Activated CD8-positive, alpha-beta memory T cell treated with anti-CD3 and anti-CD28 coated beads for 48 hours (primary cell): ENCODE results near the gene ZBTB8A.
"Not testable (repeated sequence)": the region's sequence is repeated elsewhere in the genome, so short reads cannot be mapped to it uniquely, and the experiment has no call there.

Source experiments
- DNase-seq, 3 experiments: peaks; one replicate each; pipeline ENCODE4 v3.0.0-alpha.2; 2020; ENCODE audit warnings: low read depth in 2 of 3, low spot score in 2 of 3

Gene ZBTB8A

DNA sequence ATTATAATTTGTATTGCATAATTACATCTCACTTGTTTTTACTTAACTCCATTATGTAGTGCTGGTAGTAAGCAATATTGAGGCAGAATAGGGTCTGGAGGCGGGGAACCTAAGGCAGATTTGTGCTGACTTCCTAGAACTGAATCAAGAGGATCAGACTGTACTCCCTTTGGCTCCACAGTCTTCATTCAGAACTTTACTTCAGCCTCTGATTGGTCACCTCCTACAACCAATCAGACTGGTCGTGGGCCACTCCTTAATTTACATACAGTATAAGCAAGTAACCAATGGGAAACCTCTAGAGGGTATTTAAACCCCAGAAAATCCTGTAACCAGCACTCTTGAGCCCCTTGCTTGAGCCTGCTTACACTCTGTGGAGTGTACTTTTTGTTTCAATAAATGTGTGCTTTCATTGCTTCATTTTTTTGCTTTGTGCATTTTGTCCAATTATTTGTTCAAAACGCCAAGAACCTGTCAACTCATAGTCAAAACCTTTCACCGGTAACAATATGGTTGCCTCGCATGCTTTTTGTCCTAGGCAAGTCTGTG is 79.5 kb downstream of the ZBTB8A start:
- DNase-seq = no peak

DNA sequence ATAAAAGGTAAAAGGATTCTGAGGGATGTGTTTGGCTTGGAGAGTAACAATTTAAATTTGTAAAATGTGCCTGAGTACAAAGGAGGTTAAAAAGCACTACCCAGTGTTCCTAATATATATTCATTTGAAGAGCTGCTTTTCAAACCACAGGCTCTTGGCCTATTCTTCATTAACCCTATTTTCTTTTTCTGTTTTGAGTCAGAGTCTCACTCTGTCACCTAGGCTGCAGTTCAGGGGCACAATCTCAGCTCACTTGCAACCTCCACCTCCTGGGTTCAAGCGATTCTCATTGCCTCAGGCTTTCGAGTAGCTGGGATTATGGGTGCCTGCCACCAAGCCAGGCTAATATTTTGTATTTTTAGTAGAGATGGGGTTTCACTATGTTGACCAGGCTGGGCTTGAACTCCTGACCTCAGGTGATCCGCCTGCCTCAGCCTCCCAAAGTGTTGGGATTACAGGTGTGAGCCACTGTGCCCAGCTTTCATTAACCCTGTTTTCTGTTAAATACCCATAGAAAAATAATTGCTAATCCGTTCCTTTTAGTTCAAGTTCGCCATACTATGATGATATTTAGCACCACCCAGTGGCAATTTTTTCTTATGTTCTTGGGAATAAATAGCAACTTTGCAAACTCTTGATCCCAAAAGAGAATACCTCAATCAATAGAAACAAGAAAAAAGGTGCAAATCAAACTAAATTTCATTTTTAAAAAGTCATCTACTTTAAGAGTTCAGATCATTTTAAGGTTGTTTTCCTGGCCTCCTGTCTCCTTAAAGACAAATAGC is 80.7 kb downstream of the ZBTB8A start:
- DNase-seq = no peak

DNA sequence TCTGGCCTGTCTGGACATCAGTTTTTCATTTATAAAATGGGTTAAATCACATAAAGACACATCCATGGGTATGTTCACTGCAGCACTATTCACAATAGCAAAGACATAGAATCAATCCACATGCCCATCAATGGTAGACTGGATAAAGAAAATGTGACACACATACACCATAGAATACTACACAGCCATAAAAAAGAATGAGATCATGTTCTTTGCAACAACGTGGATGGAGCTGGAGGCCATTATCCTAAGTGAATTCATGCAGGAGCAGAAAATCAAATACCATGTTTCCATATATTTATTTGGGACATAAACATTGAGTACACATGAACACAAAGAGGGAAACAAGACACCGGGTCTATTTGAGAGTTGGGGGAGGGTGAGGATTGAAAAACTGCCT is 83.0 kb downstream of the ZBTB8A start:
- no peak for DNase-seq

DNA sequence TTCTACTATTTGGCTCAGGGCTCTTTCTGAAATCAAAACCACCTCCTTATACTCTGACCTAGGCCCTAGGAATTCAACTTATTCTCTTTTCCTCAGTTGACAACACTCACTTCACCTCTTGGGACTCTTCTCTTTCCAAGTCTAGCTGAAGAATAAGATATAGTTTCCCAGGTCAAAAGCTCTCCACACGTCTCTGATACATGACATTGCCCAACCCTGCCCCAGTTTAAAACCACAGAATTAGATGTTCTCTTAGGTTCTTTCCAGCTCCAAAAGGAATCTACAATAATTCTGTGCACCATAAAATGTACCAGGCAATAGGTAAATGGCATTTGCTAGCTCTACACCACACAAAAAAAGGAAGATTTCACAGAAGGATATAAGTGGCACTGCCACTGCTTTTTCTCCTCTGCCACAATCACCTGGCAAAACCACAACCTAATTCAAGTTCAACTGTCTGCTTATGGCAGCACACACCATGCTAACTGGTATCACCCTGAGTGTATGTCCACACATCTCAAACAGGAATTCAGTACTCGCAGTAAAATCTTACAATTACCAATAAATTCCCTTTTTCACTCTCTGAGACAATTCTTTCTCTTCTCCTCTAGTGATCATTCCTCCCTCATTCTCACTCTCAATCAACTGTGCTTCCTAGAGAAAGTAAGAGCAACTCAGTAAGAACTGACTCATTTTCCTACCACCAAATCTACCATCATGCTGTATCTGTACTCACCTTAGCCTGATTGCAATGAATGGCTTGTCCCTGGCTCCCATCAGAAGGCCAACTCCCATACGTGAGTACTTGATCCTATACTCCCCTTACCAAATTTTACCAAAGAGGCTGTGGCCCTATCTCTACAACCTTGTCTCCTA is 83.8 kb downstream of the ZBTB8A start:
- no peak for DNase-seq

DNA sequence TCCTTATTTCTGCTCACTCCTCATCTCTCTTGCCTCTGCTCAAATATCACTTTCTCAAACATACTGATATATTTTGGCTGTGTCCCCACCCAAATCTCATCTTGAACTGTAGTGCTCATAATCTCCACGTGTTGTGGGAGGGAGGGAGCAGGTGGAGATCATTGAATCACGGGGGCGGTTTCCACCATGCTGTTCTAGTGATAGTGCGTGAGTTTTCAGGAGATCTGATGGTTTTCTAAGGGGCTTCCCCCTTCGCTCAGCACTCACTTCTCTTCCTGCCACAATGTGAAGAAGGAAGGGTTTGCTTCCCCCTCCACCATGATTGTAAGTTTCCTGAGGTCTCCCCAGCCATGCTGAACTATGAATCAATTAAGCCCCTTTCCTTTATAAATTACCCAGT is 84.5 kb downstream of the ZBTB8A start:
- no peak for DNase-seq

DNA sequence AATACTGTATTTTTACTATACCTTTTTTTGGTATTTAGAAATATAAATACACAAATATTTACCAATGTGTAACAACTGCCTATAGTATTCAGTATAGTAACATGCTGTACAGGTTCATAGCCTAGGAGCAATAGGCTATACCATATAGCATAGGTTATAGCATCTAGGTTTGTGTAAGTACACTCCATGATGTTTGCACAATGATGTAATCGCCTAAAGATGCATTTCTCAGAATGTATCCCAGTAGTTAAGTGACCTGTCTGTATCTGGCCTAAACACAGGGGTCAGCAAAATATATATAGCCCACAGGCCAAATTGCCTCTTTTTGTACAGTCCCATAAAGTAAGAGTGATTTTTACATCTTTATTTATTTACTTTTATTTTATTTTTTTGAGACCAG is 86.9 kb downstream of the ZBTB8A start:
- DNase-seq = no peak

DNA sequence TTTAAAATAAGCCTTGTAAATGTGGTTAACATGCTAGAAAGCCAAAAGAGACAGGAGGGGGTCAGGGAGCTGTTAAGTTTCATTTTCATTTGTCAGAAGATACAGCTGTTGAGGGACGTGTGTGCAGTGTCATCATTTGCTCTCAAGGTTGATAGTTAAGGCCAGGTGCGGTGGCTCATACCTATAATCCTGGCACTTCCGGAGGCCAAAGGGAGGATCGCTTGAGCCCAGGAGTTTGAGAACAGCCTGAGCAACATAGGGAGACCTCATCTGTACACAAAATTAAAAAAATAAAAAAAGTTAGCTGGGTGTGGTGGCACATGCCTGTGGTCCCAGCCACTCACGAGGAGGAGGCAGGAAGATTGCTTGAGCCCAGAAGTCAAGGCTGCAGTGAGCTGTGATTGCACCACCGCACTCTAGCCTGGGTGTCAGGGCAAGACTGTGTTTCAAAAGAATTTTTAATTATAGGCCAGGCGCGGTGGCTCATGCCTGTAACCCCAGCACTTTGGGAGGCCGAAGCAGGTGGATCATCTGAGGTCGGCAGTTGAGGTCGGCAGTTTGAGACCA is 88.5 kb downstream of the ZBTB8A start:
- DNase-seq = no peak

DNA sequence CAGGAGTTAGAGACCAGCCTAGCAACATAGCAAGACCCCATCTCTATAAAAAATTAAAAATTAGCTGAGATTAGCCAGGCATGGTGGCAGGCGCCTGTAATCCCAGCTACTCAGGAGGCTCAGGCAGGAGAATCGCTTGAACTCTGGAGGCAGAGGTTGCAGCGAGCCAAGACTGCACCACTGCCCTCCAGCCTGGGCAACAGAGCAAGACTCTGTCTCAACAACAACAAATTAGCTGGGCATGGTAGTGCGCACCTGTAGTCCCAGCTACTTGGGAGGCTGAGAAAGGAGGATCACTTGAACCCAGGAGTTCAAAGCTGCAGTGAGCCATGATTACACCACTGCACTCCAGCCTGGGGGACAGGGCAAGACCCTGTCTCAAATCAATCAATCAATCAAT is 90.9 kb downstream of the ZBTB8A start:
- DNase-seq = not testable (repeated sequence)

DNA sequence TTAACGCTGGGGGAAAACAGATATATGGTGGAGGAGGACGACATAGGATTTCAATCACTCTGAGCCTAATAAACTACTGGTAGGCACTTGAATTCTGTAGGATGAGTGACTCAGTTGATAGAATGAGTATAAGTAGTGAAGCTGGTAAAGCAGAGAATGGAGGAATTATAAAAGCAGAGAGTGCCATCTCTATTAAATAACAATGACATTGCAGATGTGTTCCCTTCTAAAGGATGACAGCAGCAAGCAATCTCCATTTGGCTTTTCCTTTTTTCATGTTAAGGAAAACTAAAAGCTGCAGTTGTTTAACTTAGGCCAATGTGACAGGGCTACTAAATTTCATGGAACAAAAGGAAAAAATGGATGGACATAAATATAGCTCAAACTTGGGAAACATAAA is 93.6 kb downstream of the ZBTB8A start:
- DNase-seq = no peak

DNA sequence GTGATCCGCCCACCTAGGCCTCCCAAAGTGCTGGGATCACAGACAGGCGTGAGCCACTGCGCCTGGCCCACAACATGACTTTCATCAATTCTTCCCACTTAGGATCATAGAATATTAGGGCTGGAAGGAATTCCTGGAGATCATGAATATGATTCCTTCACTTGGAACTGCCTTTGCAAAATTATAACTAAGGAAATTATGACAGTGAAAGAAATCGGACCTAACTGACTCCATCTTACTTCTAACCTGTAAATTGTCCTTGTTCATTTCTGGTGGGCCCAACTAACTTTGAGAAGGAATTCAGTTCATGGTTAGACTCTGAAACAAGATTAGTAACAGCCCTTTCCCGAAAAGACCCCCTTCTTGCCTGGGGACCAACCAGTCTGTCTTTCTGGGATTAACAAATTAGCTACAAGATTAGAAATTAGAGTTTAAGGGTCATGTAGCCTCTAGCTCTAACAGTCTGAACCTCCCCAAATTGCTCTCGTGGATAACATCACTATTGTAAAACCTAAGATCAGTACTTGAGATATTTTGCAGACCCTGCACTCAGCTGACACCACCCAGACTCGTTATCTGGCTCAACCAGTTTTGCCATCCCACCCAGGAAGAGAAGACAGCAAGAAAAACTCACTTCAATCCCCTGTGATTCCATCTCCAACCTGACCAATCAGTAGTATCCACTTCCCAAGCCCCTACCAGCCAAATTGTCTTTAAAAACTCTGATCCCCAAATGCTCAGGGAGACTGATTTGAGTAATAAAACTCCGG is 96.5 kb downstream of the ZBTB8A start:
- no peak for DNase-seq

DNA sequence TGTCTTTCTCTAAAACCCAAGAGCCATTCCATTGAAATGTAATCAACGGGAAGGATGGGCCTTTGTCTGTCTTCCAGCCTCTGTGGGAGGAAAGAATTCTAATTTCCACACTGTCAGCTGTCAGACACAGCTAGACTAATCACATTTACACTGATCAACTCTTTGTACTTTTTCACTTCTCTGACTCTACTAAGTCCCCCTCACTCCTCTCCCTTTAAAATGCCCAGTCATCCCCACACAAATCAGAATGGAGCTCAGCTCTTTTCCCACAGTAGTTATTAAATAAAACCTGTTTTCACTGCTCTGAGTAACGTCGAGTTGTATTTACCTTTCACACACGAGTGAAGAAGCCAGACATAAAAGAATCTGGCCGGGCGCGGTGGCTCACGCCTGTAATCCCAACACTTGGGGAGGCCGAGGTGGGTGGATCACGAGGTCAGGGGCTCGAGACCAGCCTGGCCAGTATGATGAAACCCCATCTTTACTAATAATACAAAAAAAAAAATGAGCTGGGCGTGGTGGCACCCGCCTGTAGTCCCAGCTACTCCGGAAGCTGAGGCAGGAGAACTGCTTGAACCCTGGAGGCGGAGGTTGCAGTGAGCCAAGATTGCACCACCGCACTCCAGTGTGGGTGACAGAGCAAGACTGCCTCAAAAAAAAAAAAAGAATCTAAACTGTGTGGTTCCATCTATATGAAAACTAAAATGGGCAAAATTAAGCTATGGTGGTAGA is 97.9 kb downstream of the ZBTB8A start:
- no peak for DNase-seq

DNA sequence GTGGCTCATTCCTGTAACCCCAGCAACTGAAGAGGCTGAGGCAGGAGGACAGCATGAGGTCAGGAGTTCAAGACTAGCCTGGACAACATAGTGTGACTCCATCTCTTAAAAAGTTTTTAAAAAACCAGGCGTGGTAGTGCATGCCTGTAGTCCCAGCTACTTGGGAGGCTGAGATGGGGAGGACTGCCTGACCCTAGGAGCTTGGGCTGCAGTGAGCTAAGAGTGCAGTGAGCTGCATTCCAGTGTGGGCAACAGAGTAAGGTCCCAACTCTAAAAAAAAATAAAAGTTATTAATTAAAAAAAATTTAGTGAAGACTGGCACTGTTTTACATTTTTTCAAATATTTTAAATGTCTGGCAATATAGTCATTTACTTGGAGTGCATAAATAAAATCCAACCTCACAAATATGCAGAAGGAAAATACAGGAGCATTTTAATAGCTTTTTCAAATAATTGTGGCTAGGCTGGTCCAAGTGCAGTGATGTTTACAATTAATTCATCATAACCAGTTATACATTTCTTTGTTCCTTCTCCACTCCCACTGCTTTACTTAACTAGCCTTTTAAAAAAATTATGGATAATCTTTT is 100.4 kb downstream of the ZBTB8A start:
- DNase-seq = no peak

DNA sequence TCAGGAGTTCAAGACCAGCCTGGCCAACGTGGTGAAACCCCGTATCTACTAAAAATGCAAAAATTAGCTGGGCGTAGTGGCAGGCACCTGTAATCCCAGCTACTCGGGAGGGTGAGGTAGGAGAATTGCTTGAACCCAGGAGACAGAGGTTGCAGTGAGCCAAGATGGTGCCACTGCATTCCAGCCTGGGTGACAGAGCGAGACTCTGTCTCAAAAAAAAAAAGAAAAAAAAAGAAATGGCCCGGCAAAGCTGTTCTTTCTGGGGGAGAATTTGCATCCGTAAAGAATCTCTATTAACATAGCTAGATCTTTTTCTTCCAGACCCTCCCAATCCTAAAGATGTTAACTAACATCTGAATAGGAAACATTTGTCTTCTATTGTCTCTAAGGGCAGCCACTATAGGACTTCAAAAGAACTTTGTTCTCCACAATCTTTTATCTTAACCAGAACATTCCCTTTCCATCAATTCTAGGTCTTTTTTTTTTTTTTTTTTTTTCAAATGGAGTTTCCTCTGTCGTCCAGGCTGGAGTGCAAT is 103.1 kb downstream of the ZBTB8A start:
- not testable (repeated sequence) for DNase-seq

DNA sequence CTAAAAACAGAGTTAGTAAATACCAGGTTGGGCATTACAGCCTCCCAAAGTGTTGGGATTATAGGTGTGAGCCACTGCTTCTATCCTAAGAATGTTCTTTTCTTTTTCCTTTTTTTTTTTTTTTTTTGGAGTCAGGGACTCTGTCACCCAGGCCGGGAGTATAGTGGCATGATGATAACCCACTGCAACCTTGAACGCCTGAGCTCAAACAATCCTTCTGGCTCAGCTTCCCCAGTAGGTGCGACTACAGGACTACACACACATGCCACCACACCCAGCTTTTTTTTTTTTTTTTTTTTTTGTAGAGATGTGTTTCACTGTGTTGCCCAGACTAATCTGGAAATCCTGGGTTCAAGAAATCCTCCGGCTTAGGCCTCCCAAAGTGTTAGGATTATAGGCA is 105.2 kb downstream of the ZBTB8A start:
- DNase-seq = no peak

DNA sequence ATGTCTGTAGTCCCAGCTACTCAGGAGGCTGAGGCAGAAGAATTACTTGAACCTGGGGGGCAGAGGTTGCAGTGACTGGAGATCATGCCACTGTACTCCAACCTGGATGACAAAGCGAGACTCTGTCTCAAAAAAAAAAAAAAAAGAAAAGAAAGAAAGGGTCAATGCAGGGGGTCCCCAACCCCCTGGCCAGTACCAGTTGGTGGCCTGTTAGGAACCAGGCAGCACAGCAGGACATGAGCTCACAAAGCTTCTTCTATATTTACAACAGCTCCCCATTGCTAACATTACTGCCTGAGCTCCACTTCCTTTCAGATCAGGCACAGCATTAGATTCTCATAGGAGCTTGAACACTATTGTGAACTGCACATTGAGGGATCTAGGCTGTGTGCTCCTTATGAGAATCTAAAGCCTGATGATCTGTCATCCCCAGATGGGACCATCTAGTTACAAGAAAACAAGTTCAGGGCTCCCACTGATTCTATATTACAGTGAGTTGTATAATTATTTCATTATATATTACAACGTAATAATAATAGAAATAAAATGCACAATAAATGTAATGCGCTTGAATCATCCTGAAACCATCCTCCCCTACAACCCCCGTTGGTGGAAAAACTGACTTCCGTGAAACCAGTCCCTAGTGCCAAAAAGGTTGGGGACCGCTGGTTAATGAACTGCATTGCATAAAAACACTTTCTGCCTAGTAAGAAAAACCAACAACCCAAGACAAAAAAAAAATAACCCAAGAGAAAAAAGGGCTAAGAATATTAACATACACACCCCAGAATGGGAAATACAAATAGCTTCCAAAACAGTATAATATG is 108.3 kb downstream of the ZBTB8A start:
- DNase-seq = no peak

DNA sequence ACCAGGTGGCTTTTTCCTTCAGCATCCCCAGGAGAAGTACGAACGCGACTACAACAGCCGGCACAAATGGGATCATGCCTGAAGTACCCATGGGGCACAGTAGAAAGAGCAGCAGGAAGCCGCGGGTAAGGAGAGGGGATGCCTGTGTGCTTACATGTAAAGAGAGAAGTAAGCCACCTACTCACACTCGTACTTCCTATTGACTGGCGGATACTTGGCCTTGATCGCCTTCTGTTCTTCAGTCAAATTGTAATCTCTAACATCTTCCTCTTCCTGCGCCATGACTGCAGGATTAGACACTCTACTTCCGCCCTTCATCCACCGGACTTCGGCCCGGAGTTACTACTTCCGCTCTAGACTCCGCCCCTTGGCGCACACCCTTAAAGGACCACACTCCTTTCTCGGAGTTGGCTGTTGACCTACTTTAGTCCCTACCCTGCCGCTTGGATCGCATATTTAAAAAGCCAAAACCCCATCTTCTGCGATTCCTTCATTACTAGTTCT is 111.1 kb downstream of the ZBTB8A start, which contains the start of gene ZBTB8OS:
ZBTB8OS (minus strand) TSS at position 303 of the 504 bp plus-strand sequence; CDS start at position 282, 21 bp downstream.
- peak; percentile 55 to 60 (median 58) for DNase-seq

DNA sequence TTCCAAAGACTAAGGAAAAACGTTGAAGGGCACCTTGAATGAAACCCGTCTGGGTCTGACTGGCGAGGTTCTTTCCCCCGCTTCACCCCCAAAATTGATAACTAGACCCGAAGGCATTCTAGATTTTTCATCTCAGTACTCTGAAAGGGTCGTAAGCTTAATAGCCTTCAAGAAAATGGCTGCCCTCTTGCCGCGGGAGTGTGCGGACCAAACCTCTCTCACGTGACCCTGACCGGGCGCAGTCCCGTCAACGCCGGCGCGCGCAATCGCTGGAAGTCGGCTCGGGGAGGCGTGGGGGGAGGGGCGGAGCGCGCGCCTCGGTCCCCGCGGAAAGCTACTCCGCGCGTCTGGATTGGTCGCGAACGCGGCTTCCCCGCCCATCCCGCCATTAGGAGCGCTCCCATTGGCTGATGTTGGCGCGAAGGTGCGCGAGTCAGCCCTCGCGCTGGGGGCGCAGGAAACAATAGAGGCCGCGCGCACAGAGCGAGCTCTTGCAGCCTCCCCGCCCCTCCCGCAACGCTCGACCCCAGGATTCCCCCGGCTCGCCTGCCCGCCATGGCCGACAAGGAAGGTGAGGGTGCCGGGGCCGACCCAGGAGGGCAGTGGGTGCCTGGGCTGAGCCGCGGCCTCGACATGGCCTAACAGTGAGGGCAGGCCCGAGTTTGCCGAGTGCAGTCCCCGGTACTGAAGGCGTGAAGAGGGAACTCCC is 111.7 kb downstream of the ZBTB8A start, which contains the start of gene RBBP4:
RBBP4 (plus strand) TSS at position 457 of the 709 bp plus-strand sequence; CDS start at position 556, 99 bp downstream.
- peak; percentile 97 to 99 (median 97) for DNase-seq
